A673 (cell line): Measurements from ENCODE around the gene MN1.

Experiments
- EZH2 ChIP-seq: fragments of 200-600 bp; sonication (generic); IDR thresholded peaks from 2 replicates; pipeline ENCODE4 v1.6.1; 2017; ENCODE audit warnings: borderline replicate concordance, low read depth, mild to moderate bottlenecking, mixed read lengths, antibody characterized with exemption, low read length; ENCODE audit not compliant: poor library complexity, severe bottlenecking
- TF ChIP-seq, protein P1 (sequence below): fragments of 300-800, 200-600 bp; sonication (generic); conservative IDR thresholded peaks from 2 replicates; pipeline ENCODE4 v1.5.1; 2017; ENCODE audit warnings: low read depth, mild to moderate bottlenecking, antibody characterized with exemption, low read length, moderate library complexity, mixed read lengths

DNA sequence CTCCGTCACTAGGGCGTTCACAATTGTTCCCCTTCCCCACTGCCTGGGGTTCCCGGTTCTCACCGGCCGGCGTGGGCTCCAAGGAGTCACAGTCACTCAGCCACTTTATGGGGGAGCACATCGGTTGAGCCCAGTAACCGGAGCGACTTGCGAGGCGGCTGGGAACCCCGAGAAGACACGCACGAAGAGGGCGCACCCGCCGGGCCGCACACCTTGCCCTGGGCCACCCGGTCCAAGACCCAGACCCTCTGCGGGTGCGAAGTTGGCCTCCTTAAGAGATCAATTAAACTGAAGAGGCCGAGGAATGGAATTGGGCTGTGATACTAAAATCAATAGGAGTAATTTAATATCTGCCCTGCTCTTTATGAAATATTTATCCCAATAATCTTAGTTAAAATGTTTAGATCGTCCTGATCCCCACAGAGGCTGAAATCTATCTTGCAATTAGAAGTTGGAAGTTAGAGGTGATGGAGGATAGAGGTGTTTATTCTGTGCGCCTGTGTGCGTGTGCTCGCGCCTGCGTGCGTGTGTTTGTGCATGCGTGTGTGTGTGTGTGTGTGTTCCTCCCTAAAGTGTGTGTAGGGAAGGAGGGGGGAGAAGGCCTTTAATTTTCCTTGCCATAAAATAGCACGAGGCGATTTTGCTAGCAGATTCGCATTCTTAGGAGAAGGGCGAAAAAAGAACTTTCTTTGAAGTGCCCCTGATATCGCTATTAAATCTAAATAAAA is 954 bp upstream of the MN1 start:
- no peak for TF ChIP-seq EZH2
- TF ChIP-seq, protein P1, sequence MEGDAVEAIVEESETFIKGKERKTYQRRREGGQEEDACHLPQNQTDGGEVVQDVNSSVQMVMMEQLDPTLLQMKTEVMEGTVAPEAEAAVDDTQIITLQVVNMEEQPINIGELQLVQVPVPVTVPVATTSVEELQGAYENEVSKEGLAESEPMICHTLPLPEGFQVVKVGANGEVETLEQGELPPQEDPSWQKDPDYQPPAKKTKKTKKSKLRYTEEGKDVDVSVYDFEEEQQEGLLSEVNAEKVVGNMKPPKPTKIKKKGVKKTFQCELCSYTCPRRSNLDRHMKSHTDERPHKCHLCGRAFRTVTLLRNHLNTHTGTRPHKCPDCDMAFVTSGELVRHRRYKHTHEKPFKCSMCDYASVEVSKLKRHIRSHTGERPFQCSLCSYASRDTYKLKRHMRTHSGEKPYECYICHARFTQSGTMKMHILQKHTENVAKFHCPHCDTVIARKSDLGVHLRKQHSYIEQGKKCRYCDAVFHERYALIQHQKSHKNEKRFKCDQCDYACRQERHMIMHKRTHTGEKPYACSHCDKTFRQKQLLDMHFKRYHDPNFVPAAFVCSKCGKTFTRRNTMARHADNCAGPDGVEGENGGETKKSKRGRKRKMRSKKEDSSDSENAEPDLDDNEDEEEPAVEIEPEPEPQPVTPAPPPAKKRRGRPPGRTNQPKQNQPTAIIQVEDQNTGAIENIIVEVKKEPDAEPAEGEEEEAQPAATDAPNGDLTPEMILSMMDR, result no peak
